ENCODE results near the gene KDM5B.

- TF ChIP-seq CTCF (conservative IDR thresholded peaks at IDR 0.05): no peak
- no peak for TF ChIP-seq ZFX (IDR thresholded peaks at IDR 0.05)
These were observed 27.4 kb upstream of the KDM5B start for GRCh38 chr1:202835548-202836072.
